ENCODE data around the gene NEK9. TPM values are rescaled to one million over a fixed set of nuclear protein-coding genes. Genes with fewer than 3 reads are reported as not detected.

NEK9 gene
- total RNA-seq, 1 donor from 2014 or later, result 97.7 TPM

DNA sequence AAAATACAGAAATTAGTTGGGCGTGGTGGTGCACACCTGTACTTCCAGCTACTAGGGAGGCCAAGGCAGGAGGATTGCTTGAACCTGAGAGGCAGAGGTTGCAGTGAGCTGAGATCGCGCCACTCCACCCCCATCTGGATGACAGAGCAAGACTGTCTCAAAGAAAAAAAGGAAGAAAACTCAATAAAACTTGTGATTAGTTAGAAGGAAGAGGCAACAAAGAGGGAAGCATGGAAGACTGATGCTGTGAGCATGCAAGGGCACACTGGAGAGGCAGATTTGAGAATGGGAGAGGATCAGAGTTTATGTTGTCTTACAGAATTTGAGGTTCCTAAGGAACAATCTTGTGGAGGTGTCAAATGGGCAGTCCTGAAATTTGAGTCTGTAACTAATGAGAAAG, 60.2 kb downstream of the NEK9 start:
- no peaks in the 10 kb centered on the region for H3K9me3 ChIP-seq
- DNase-seq (no peak), ATAC-seq (no peak)
- no peaks in the 10 kb centered on the region for H3K36me3 ChIP-seq
- H3K4me1 ChIP-seq, result peaks cover 53% of the 10 kb centered on the region
- no peaks in the 10 kb centered on the region for H3K27me3 ChIP-seq (ENCODE audit: low read depth)
- intact Hi-C loops (cut with DNase I), result no loop called here
- no peak overlapping the region for H3K27ac ChIP-seq
- TF ChIP-seq, protein P1, sequence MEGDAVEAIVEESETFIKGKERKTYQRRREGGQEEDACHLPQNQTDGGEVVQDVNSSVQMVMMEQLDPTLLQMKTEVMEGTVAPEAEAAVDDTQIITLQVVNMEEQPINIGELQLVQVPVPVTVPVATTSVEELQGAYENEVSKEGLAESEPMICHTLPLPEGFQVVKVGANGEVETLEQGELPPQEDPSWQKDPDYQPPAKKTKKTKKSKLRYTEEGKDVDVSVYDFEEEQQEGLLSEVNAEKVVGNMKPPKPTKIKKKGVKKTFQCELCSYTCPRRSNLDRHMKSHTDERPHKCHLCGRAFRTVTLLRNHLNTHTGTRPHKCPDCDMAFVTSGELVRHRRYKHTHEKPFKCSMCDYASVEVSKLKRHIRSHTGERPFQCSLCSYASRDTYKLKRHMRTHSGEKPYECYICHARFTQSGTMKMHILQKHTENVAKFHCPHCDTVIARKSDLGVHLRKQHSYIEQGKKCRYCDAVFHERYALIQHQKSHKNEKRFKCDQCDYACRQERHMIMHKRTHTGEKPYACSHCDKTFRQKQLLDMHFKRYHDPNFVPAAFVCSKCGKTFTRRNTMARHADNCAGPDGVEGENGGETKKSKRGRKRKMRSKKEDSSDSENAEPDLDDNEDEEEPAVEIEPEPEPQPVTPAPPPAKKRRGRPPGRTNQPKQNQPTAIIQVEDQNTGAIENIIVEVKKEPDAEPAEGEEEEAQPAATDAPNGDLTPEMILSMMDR (IDR thresholded peaks at IDR 0.05), result no peak
- H3K4me3 ChIP-seq, result no peak overlapping the region

DNA sequence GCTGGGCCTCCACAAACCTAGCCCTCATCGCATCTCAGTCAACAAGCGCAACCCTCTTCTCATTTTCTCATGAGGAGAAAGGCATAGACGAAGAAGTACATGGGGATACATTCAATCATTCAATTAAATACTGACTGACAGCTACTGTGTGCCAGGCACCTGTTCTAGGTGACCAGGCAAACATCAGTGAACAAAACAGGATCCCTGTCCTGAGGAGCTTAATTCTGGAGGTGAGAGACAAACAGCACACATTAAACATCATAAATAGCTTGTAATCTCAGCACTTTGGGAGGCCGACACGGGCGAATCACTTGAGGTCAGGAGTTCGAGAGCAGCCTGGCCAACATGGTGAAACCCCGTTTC, 62.7 kb downstream of the NEK9 start:
- DNase-seq (no peak), ATAC-seq (peak in 1 of 2 donors; percentile 2)
- H3K4me1 ChIP-seq, result peaks cover 40% of the 10 kb centered on the region
- TF ChIP-seq, protein P1 (IDR thresholded peaks at IDR 0.05), result no peak
- H3K36me3 ChIP-seq, result no peaks in the 10 kb centered on the region
- peak overlapping the region; percentile 69 for H3K27ac ChIP-seq
- H3K9me3 ChIP-seq, result no peaks in the 10 kb centered on the region
- H3K4me3 ChIP-seq, result peak overlapping the region; percentile 67
- no peaks in the 10 kb centered on the region for H3K27me3 ChIP-seq (ENCODE audit: low read depth)
- intact Hi-C loops (cut with DNase I), result no loop called here

DNA sequence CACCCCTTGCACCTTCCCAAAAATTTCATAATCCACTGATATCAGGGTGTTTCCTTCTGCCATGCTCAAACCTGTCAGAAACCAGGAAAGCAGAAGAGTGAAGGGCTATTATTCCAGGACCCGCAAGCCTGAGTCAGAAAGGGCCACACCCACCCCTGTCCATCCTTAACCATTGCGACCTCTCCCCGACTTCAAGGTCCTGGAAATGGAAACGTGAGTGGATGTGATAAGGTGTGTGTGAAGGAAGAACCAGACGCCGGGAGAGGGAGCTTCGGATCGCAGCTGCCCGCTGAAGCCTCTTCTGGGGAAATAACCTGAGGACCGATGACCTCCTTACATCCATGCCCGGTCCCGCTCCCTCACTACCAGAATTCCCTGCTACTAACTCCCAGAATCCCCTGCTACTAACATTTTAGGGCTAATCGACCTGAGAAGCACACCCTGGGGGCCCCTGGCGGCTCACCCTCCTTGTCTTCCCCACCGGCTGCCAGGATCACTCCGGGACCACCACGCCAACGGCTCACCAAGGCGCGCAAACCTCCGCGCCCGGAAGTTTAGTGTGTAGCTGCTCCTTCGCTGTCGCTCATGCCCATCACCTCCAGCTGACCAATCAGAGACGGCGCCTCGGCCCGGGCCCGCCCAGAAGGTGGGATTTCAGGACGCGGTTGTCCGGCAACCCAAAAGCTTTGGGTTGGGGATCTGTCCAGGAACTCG, 63.2 kb downstream of the NEK9 start, which contains the start of gene ACYP1:
ACYP1 (minus strand) TSS at position 534 of the 714 bp plus-strand sequence; CDS start at position 63, 471 bp downstream.
- intact Hi-C loops (cut with DNase I), result no loop called here
- peak; percentile 92 for DNase-seq
- no peaks in the 10 kb centered on the region for H3K36me3 ChIP-seq
- TF ChIP-seq, protein P1 (IDR thresholded peaks at IDR 0.05), result no peak
- peaks cover 38% of the 10 kb centered on the region for H3K4me1 ChIP-seq
- no peaks in the 10 kb centered on the region for H3K27me3 ChIP-seq (ENCODE audit: low read depth)
- H3K4me3 ChIP-seq, result peak within 1 kb of the TSS; percentile 67
- H3K9me3 ChIP-seq, result no peaks in the 10 kb centered on the region
- H3K27ac ChIP-seq, result peak within 1 kb of the TSS; percentile 69
- ATAC-seq, result peak; percentile 97 to 98

DNA sequence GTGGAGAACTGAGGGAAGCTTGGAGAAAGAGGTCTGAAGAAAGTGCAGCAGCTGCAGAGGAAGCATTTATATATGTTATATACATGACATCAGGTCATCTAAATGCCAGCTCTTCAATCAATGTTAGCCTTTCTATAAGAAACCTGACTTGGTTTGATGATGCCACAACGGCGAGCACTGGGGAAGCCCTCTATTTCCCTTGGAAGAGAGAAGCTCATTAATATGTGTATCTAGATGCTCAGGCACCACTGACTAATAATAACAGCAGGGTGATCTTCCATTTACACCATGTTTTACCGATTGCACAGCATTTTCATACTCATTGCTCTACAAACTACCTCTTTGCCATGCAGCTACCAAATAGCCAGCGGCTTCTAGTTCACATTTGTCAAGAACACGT, 63.8 kb downstream of the NEK9 start:
- intact Hi-C loops (cut with DNase I), result no loop called here
- Histone ChIP-seq H3K36me3 (no peaks in the 10 kb centered on the region), H3K9me3 (no peaks in the 10 kb centered on the region), H3K27me3 (ENCODE audit: low read depth) (no peaks in the 10 kb centered on the region), H3K4me1 (peaks cover 32% of the 10 kb centered on the region), H3K4me3 (peak overlapping the region; percentile 67), H3K27ac (no peak overlapping the region)
- DNase-seq (no peak), ATAC-seq (no peak)
- TF ChIP-seq, protein P1 (IDR thresholded peaks at IDR 0.05), result no peak

DNA sequence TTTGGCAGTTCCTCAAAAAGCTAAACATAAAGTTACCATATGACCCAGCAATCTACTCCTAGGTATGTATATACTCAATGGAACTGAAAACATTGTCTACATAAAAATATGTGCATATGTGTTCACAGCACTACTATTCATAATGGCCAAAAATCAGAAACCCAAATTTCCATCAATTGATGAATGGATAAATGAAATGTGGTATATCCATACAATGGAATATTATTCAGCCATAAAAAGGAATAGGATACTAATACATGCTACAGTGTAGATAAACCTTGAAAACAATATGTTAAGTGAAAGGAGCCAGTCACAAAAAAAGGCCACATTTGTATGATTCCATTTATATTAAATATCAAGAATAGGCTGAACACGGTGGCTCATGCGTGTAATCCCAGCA, 66.4 kb downstream of the NEK9 start:
- DNase-seq (no peak), ATAC-seq (no peak)
- Histone ChIP-seq H3K4me3 (no peak overlapping the region), H3K9me3 (no peaks in the 10 kb centered on the region), H3K36me3 (no peaks in the 10 kb centered on the region), H3K27me3 (ENCODE audit: low read depth) (no peaks in the 10 kb centered on the region), H3K4me1 (peaks cover 19% of the 10 kb centered on the region), H3K27ac (no peak overlapping the region)
- TF ChIP-seq, protein P1 (IDR thresholded peaks at IDR 0.05), result no peak
- intact Hi-C loops (cut with DNase I), result no loop called here
